Gastroesophageal sphincter (tissue), 4 donors: ENCODE data around the gene HADH. TPM values are rescaled to one million over a fixed set of nuclear protein-coding genes. Genes with fewer than 3 reads are reported as not detected.

Source experiments
- ATAC-seq: fragments of 150-250 bp; one replicate; pipeline ENCODE4 v1.9.1; 2016; ENCODE audit warnings: mild to moderate bottlenecking, moderate library complexity
- H3K27ac ChIP-seq, 4 donors: fragments of 200-600 bp; sonication (generic) in 3 of 4; 1 replicate in 3 of 4; 2 replicates in 1 of 4; pipeline ENCODE4 v1.5.1; 2016 to 2019
- H3K27me3 ChIP-seq: fragments of 200-600 bp; sonication (generic); one replicate; pipeline ENCODE4 v1.5.1; 2019
- H3K36me3 ChIP-seq, 2 donors: fragments of 200-600 bp; sonication (generic); one replicate each; pipeline ENCODE4 v1.5.1; 2019; ENCODE audit warnings: control low read depth in 1 of 2
- H3K4me1 ChIP-seq, 3 donors: fragments of 200-600 bp; sonication (generic); 1 replicate in 2 of 3; 2 replicates in 1 of 3; pipeline ENCODE4 v1.5.1; 2016 to 2019; ENCODE audit warnings: control low read depth in 2 of 3
- H3K4me3 ChIP-seq, 2 donors: fragments of 200-600 bp; sonication (generic); one replicate each; pipeline ENCODE4 v1.5.1; 2019; ENCODE audit warnings: mild to moderate bottlenecking in 1 of 2, moderate library complexity in 1 of 2
- H3K9me3 ChIP-seq, 3 donors: fragments of 200-600 bp; sonication (generic); one replicate each; pipeline ENCODE4 v1.5.1; 2017 to 2019; ENCODE audit warnings: control low read depth in 2 of 3
- CTCF ChIP-seq, 4 experiments: fragments of 200-600 bp in 2 of 4; fragments of 450-650 bp in 2 of 4; sonication (generic) in 1 of 4; IDR thresholded peaks; one replicate each; pipeline ENCODE4 v1.5.1; 2017 to 2019; ENCODE audit warnings: antibody characterized with exemption in 4 of 4, mild to moderate bottlenecking in 2 of 4, moderate library complexity in 2 of 4
- EP300 ChIP-seq: sonication (generic); formaldehyde crosslinking; IDR thresholded peaks from one replicate; pipeline ENCODE4 v1.6.1; 2017; ENCODE audit warnings: antibody characterized with exemption, mild to moderate bottlenecking
- POLR2A ChIP-seq, 2 donors: fragments of 450-650 bp; IDR thresholded peaks; one replicate each; pipeline ENCODE4 v1.6.1; 2017; ENCODE audit warnings: antibody characterized with exemption in 2 of 2, mild to moderate bottlenecking in 2 of 2, moderate library complexity in 1 of 2
- POLR2AphosphoS5 ChIP-seq: sonication (generic); formaldehyde crosslinking; IDR thresholded peaks from one replicate; pipeline ENCODE4 v1.6.1; 2017; ENCODE audit warnings: antibody characterized with exemption
- WGBS, 2 donors: methylation state at CpG; one replicate each; pipeline ENCODE4 v1.1.5; 2018; ENCODE audit warnings: low coverage in 1 of 2; 5-methylcytosine and 5-hydroxymethylcytosine counted together
- total RNA-seq, 4 donors: library from RNA; depleted of rRNA; stranded (reverse); fragments of >200 nt; gene quantifications; one replicate each; pipeline ENCODE4 v1.1.0, GENCODE V29; 2016

HADH gene
- total RNA-seq, 4 donors from 2014 or later = 88.9 to 148 (median 112) TPM

- Histone ChIP-seq H3K27me3 (no peaks in the 10 kb centered on the region), H3K4me1 (no peaks in the 10 kb centered on the region), H3K9me3 (no peaks in the 10 kb centered on the region), H3K27ac (no peak overlapping the region), H3K4me3 (no peak overlapping the region), H3K36me3 (peaks cover 0 to 94% of the 10 kb centered on the region in 2 donors)
- 44 to 50% methylated on average over 2 of the region's 2 CpGs for WGBS, 2 donors
- ATAC-seq = no peak
- no peak for TF ChIP-seq POLR2AphosphoS5
- TF ChIP-seq EP300 = no peak
- TF ChIP-seq POLR2A (IDR thresholded peaks at IDR 0.05) = no peak
- TF ChIP-seq CTCF (IDR thresholded peaks at IDR 0.05) = no peak
Observed at GRCh38 chr4:108018884-108019187, 29.1 kb downstream of the HADH start.

- Histone ChIP-seq H3K27ac (no peak overlapping the region), H3K9me3 (no peaks in the 10 kb centered on the region), H3K27me3 (no peaks in the 10 kb centered on the region), H3K36me3 (peaks cover 0 to 100% of the 10 kb centered on the region in 2 donors), H3K4me1 (no peaks in the 10 kb centered on the region), H3K4me3 (no peak overlapping the region)
- TF ChIP-seq EP300 = no peak
- TF ChIP-seq POLR2AphosphoS5 = no peak
- no peak for TF ChIP-seq POLR2A (IDR thresholded peaks at IDR 0.05)
- no peak for ATAC-seq
- WGBS, 2 donors = 84 to 89% methylated on average over 5 of the region's 5 CpGs
Observed at GRCh38 chr4:108024085-108024877, 34.6 kb downstream of the HADH start.

- ATAC-seq = no peak
- no peaks in the 10 kb centered on the region for H3K27me3 ChIP-seq
- H3K4me3 ChIP-seq = no peak overlapping the region
- H3K36me3 ChIP-seq = peaks cover 0 to 100% of the 10 kb centered on the region in 2 donors
- H3K9me3 ChIP-seq = no peaks in the 10 kb centered on the region
- TF ChIP-seq POLR2A (IDR thresholded peaks at IDR 0.05) = no peak
- TF ChIP-seq EP300 = no peak
- no peak for TF ChIP-seq CTCF (IDR thresholded peaks at IDR 0.05)
- TF ChIP-seq POLR2AphosphoS5 = no peak
- H3K4me1 ChIP-seq = no peaks in the 10 kb centered on the region
- no peak overlapping the region for H3K27ac ChIP-seq
Observed at GRCh38 chr4:108024878-108025165, 35.1 kb downstream of the HADH start.

GRCh38 chr4:108029016-108029720, 39.5 kb downstream of the HADH start:
- Histone ChIP-seq H3K27me3 (no peaks in the 10 kb centered on the region), H3K9me3 (no peaks in the 10 kb centered on the region), H3K4me1 (no peaks in the 10 kb centered on the region), H3K4me3 (no peak overlapping the region), H3K36me3 (peaks cover 0 to 98% of the 10 kb centered on the region in 2 donors), H3K27ac (no peak overlapping the region)
- TF ChIP-seq EP300 (no peak), POLR2AphosphoS5 (no peak), CTCF (IDR thresholded peaks at IDR 0.05) (no peak), POLR2A (IDR thresholded peaks at IDR 0.05) (no peak)
- no peak for ATAC-seq
- 66 to 96% methylated on average over 5 to 8 of the region's 9 CpGs for WGBS, 2 donors

- no peak overlapping the region for H3K4me3 ChIP-seq
- H3K27ac ChIP-seq = no peak overlapping the region
- TF ChIP-seq EP300 (no peak), POLR2A (IDR thresholded peaks at IDR 0.05) (no peak), CTCF (IDR thresholded peaks at IDR 0.05) (no peak), POLR2AphosphoS5 (no peak)
- H3K9me3 ChIP-seq = no peaks in the 10 kb centered on the region
- WGBS, 2 donors = 87 to 100% methylated on average over 2 to 3 of the region's 5 CpGs
- no peaks in the 10 kb centered on the region for H3K27me3 ChIP-seq
- no peak for ATAC-seq
- no peaks in the 10 kb centered on the region for H3K4me1 ChIP-seq
- H3K36me3 ChIP-seq = peaks cover 0 to 98% of the 10 kb centered on the region in 2 donors
Observed at GRCh38 chr4:108029731-108030130, 40.0 kb downstream of the HADH start.
